ENCODE data around the gene TRAF7. TPM values are rescaled to one million over a fixed set of nuclear protein-coding genes. Genes with fewer than 3 reads are reported as not detected.
"Not testable (repeated sequence)": the region's sequence is repeated elsewhere in the genome, so short reads cannot be mapped to it uniquely, and the experiment has no call there.

Gene TRAF7
- total RNA-seq, 4 donors from 2014 or later, result 31.9 to 42.7 (median 34.3) TPM

GRCh38 chr16:2127630-2128280, 27.8 kb upstream of the TRAF7 start:
- DNase-seq (ENCODE audit: low spot score); ATAC-seq (ENCODE audit: low FRiP score): not testable (repeated sequence)

GRCh38 chr16:2129251-2129650, 26.3 kb upstream of the TRAF7 start:
- DNase-seq (ENCODE audit: low spot score); ATAC-seq (ENCODE audit: low FRiP score): not testable (repeated sequence)

DNA sequence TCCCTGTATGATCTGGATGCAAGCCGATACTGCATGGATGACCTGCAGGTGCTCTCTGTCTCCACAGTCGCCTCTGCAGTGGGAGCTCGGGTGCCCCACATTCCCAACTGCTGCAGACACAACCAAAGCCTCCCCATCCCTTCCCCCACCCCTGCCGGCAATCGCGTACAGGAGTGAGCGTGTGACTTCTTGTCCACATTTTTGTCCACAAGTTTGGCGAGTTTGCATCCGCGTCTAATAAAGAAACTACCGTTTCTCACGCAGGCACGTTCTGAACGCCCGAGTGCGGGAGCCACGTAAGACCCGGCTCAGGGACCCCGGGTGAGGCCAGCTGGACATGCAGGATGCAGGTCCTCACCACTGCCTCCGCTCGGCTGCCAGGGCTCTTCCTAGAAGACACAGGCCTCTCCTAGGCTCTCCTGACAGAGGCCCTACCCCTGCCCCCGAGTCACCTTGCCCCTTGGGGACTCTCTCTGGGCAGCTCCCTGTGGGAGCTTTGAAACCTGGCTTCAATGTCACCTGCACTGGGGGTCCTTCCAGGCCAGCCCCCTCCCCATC, 25.6 kb upstream of the TRAF7 start:
- DNase-seq (ENCODE audit: low spot score); ATAC-seq (ENCODE audit: low FRiP score): not testable (repeated sequence)

DNA sequence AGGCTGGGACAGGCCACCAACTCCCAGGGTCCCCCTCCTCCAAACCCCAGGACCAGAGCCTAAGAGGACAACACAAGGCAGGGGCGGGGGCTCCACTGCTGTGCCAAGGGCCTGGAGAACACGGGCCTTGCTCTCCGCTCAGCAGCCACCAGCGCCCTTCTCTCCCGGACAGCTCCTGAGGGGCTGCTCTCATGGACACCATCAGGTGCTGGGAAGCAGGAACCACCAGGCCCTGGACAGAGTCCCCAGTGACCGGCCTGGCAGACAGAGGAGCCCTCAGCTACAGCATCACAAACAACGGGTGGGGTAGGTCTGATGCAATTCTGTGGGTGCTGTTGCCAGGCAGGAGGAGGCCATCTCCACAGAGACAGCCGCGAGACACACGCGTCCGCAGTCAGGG, 21.8 kb upstream of the TRAF7 start:
- DNase-seq (ENCODE audit: low spot score); ATAC-seq (ENCODE audit: low FRiP score): not testable (repeated sequence)

DNA sequence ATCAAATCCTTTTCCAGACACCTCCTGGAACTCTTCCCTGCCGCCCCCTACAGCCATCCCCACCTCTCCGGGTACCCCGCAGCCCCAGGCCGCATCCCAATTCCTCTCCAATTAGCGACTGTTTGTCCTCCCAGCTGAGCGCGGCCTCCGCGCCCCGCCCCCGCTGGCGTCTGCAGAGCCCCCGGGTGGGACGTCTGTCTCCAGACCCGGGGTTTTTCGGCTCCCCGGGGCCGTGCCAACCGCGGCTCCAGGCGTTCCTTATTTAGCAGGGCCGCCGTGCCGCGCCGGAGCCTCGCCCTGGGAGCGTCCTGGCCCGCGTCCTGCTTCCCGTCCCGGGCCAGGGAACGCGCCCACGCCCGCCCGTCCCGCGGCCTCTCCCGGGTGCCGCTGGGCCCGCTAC, 20.5 kb upstream of the TRAF7 start:
- not testable (repeated sequence) for DNase-seq (ENCODE audit: low spot score)

DNA sequence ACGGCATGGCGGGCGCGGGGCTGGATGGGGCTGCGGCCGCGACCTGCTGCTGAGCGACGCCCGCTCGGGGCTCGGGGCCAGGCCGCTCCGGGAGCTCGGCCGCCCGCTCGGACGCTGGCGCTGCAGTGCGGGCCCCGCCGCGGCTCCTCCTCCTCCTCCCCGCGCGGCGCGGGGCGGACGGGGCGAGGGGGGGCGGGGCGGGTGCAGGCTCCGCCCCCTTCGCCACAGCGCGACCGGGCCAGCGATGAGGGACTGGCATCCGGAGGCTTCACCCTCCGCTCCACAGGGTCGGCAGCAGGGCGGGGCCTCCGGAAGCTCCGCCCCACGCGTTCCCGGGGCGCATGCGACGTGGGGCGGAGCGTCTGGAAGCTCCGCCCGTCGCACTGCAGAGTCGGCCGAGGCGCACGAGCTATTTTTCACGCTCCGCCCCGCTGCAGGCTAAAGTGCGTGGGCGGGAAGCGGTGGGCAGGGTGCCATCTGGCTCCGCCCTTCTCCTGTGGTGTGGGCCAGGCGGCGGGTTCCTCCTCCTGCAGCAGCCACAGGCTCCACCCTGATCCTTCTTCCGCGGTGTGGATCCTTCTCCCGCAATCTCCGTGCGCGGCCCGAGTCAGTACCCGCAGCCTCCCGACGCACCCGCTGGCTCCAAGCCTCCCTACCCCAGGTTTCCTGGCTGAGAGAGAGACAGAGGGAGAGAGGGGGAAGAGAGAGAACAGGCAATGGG, 19.7 kb upstream of the TRAF7 start, which contains the start of gene PKD1:
PKD1 (minus strand) TSS at position 129 of the 721 bp plus-strand sequence. CDS start 209 bp downstream, outside the sequence.
- DNase-seq (ENCODE audit: low spot score), result peak; percentile 96

More for the DNA sequence above, 20.5 kb upstream of the TRAF7 start:
- ATAC-seq (ENCODE audit: low FRiP score), result not testable (repeated sequence)

DNA sequence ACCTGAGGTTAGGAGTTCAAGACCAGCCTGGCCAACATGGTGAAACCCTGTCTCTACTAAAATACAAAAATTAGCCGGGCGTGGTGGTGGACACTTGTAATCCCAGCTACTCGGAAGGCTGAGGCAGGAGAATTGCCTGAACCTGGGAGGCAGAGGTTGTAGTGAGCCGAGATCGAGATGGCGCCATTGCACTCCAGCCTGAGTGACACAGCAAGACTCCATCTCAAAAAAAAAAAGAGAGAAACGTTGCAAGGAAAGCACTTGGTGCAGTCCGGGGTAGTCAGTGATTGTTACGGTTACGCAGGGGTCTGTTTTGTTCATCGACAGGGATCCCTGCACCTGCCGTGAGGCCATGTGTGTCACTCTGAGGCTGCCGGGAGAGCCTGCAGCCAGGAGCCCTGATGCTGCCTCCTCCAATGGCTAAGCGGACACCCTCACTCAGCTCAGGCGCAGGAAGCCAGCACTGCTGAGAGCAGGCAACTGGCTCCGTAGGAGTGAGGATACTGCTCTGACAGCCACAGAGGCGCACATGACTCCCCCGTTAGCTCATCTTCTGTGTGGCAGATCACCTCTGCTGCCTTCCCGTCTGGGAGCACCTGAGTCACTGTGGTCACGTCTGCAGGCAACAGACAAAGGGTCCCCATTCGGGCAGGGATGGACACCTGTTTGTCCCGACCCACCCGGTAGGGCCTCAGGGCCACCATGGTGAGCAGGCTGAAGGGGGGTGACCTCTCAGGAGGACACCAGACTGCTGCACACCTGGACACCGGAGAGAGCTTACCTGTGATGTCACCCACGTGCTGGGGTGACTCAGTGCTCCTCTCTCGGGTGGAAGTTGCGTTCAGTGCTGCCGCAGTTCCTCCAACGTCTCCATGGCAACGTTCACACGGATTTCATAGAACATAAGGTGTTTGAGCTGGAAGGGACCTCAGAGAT, 12.4 kb upstream of the TRAF7 start:
- ATAC-seq (ENCODE audit: low FRiP score) (no peak), DNase-seq (ENCODE audit: low spot score) (no peak)
- TF ChIP-seq, protein P1, sequence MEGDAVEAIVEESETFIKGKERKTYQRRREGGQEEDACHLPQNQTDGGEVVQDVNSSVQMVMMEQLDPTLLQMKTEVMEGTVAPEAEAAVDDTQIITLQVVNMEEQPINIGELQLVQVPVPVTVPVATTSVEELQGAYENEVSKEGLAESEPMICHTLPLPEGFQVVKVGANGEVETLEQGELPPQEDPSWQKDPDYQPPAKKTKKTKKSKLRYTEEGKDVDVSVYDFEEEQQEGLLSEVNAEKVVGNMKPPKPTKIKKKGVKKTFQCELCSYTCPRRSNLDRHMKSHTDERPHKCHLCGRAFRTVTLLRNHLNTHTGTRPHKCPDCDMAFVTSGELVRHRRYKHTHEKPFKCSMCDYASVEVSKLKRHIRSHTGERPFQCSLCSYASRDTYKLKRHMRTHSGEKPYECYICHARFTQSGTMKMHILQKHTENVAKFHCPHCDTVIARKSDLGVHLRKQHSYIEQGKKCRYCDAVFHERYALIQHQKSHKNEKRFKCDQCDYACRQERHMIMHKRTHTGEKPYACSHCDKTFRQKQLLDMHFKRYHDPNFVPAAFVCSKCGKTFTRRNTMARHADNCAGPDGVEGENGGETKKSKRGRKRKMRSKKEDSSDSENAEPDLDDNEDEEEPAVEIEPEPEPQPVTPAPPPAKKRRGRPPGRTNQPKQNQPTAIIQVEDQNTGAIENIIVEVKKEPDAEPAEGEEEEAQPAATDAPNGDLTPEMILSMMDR (IDR thresholded peaks at IDR 0.05), result no peak

More for the DNA sequence above, 19.7 kb upstream of the TRAF7 start, which contains the start of gene PKD1:
- ATAC-seq (ENCODE audit: low FRiP score), result peak; percentile 87

GRCh38 chr16:2143878-2144485, 11.6 kb upstream of the TRAF7 start:
- ATAC-seq (ENCODE audit: low FRiP score) (no peak), DNase-seq (ENCODE audit: low spot score) (no peak)
- TF ChIP-seq, protein P1 (IDR thresholded peaks at IDR 0.05), result no peak

GRCh38 chr16:2145843-2146242, 9.7 kb upstream of the TRAF7 start:
- DNase-seq (ENCODE audit: low spot score) (no peak), ATAC-seq (ENCODE audit: low FRiP score) (no peak)
- TF ChIP-seq, protein P1 (IDR thresholded peaks at IDR 0.05), result no peak

Data from omental fat pad (tissue), 4 donors.